Nucleus accumbens (tissue), 56 donors: Measurements from ENCODE around the gene PLPPR1.
"Not testable (repeated sequence)": the region's sequence is repeated elsewhere in the genome, so short reads cannot be mapped to it uniquely, and the experiment has no call there.

Experiments
- DNase-seq, 56 donors: peaks; one replicate each; lab custom pipeline; 2025; lab: John Stamatoyannopoulos, UW

The PLPPR1 gene

GRCh38 chr9:101039581-101039980 is 11.1 kb downstream of the PLPPR1 start:
- not testable (repeated sequence) for DNase-seq

- no peak for DNase-seq
Observed at GRCh38 chr9:101047848-101048397, 19.4 kb downstream of the PLPPR1 start.

GRCh38 chr9:101050650-101051049 is 22.1 kb downstream of the PLPPR1 start:
- no peak for DNase-seq

- DNase-seq: no peak
Observed at GRCh38 chr9:101054657-101055056, 26.1 kb downstream of the PLPPR1 start.

GRCh38 chr9:101055516-101055915 is 27.0 kb downstream of the PLPPR1 start:
- DNase-seq: no peak

GRCh38 chr9:101062686-101063085 is 34.2 kb downstream of the PLPPR1 start:
- DNase-seq: no peak

GRCh38 chr9:101063192-101063591 is 34.7 kb downstream of the PLPPR1 start:
- DNase-seq: no peak

- DNase-seq: no peak
Observed at GRCh38 chr9:101064206-101064605, 35.7 kb downstream of the PLPPR1 start.

- DNase-seq: no peak
Observed at GRCh38 chr9:101065930-101066329, 37.4 kb downstream of the PLPPR1 start.

- no peak for DNase-seq
Observed at GRCh38 chr9:101068696-101069095, 40.2 kb downstream of the PLPPR1 start.

- no peak for DNase-seq
Observed at GRCh38 chr9:101072259-101072658, 43.7 kb downstream of the PLPPR1 start.

GRCh38 chr9:101073122-101073521 is 44.6 kb downstream of the PLPPR1 start:
- DNase-seq: no peak

- DNase-seq: peak in 2 of 56 donors; percentile 2 to 4
Observed at GRCh38 chr9:101081641-101082040, 53.1 kb downstream of the PLPPR1 start.

- no peak for DNase-seq
Observed at GRCh38 chr9:101083448-101084202, 55.1 kb downstream of the PLPPR1 start.

- DNase-seq: no peak
Observed at GRCh38 chr9:101087426-101087825, 58.9 kb downstream of the PLPPR1 start.

GRCh38 chr9:101092922-101093321 is 64.4 kb downstream of the PLPPR1 start:
- no peak for DNase-seq

- no peak for DNase-seq
Observed at GRCh38 chr9:101093620-101094019, 65.1 kb downstream of the PLPPR1 start.

GRCh38 chr9:101094686-101095085 is 66.2 kb downstream of the PLPPR1 start:
- DNase-seq: peak in 1 of 56 donors; percentile 5

- DNase-seq: no peak
Observed at GRCh38 chr9:101097210-101097609, 68.7 kb downstream of the PLPPR1 start.

- no peak for DNase-seq
Observed at GRCh38 chr9:101098392-101098791, 69.9 kb downstream of the PLPPR1 start.

GRCh38 chr9:101114317-101114716 is 85.8 kb downstream of the PLPPR1 start:
- DNase-seq: no peak

- DNase-seq: no peak
Observed at GRCh38 chr9:101115102-101115501, 86.6 kb downstream of the PLPPR1 start.
